Hematopoietic multipotent progenitor cell treated with erythropoietin and hydrocortisone succinate and interleukin-3 and kit ligand, for 6 days (in vitro differentiated cells): ENCODE results near the gene PLSCR1.
A peak's percentile ranks its signal among the peaks of the same experiment; 100 is the strongest.

Experiments
- DNase-seq: peaks from one replicate; pipeline ENCODE4 v3.0.0-alpha.2; 2015

Gene PLSCR1, protein sequence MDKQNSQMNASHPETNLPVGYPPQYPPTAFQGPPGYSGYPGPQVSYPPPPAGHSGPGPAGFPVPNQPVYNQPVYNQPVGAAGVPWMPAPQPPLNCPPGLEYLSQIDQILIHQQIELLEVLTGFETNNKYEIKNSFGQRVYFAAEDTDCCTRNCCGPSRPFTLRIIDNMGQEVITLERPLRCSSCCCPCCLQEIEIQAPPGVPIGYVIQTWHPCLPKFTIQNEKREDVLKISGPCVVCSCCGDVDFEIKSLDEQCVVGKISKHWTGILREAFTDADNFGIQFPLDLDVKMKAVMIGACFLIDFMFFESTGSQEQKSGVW

DNA sequence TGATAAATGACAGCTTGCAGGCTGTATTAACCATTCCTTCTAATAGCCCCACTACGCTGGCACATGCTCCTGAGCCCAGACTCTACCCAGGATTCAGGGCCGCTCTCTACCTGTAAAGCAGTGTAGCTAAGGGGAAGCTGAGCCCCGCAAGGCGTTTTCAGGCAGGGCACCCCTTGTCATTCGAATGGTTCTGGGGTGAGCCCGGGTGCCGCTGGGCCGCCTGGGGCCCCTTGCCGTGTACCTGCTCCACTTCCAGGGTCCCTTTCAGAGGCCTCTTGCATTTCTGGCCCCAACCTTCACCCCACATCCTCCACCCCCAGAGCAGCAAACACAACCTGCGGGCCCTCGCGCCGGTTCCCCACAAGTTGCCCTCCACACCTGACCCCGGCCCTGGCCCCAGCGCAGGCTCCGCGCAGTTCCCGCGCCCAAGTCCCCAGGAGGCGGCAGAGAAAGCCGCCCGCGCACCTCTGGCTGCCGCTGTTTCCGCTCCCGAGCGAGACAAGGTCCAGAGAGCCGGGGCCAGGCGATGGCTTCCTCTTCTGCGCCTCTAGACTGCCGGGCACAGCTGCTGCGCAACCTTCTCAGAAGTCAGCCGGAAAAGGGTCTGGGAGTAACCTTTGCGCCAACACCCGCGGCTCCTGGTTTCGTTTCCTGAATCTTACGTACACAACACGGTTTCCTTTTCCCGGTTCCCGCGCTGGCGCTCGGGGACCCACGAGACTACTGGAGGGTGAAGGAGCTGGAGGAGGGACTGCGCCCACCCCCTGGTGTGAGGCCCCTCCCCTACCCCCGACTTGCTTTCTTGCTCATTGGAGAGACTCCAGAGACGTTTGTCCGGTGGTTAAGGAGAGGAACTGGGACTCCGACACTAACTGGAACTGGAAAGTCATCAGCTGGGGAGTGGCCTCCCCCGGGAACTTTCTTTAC, at the start of gene PLSCR1:
TSS of gene PLSCR1 (minus strand) at position 606 of the 927 bp plus-strand sequence. CDS start 8,055 bp downstream, outside the sequence.
- DNase-seq = peak; percentile 96

DNA sequence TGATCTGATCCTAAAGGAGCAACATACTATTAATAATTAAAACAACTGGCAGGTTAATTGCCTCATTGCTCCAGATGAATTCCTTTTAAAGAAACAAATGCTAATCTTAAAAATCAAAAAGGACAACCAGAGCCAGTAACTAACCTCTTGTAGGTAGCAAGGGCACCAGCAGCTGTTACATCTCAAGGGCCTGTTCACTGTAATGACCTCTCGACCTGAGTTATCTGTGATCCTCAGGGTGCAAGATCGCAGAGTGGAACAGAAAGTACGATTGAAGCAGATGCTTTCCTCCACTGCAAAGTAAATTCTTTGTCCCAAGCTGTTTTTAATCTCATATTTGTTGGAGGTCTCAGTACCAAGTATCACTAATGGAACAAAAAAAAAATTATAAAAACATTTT, 49.4 kb upstream of the PLSCR1 start:
- DNase-seq = no peak

DNA sequence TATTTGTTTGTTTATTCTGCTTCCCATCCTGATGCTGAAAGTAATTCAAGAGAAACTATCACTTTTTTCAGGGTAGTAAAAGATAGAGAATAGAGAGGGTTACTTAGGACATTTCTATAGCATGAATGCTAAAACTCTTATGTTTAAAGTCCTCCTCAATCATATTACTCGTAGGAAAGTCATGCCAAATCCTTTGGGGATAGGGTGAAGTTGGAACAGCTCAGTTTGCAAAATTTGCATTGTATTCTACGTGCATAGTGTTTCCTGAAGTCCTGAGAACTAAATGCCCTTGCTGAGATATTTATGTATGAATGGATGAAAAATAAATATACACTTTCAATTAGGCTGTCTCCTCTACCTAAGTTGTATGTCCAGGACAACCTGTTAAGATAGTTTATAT, 46.1 kb upstream of the PLSCR1 start:
- DNase-seq = no peak

DNA sequence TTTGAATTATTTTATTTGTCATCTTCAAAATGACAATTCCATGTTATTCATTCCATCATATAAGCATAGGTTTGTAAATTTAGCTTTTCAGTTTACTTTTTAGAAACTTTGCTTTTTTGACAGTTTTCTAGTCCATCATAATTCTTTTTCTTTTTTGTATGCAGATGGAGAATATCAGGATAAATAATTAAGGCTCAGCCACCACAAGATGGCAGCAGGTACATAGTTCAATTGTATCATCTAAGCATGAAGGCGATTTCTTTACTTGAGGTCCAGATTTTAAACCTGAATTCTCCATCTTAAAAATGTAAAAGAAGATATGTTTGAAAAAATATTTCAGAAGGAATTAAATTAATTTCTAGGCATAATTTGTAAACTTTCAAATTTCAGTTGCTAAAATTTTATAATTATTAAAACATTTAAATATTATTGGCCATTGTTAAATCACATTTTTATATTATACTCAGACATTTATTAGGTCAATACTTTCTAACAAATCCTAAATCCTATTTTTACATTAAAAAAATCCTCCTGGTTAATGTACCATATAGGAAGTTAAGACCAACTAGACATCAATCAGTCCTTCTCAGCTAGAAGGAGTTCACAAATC, 45.6 kb upstream of the PLSCR1 start:
- peak; percentile 72 for DNase-seq

- no peak for DNase-seq
Observed at GRCh38 chr3:146585156-146585555, 40.7 kb upstream of the PLSCR1 start.

DNA sequence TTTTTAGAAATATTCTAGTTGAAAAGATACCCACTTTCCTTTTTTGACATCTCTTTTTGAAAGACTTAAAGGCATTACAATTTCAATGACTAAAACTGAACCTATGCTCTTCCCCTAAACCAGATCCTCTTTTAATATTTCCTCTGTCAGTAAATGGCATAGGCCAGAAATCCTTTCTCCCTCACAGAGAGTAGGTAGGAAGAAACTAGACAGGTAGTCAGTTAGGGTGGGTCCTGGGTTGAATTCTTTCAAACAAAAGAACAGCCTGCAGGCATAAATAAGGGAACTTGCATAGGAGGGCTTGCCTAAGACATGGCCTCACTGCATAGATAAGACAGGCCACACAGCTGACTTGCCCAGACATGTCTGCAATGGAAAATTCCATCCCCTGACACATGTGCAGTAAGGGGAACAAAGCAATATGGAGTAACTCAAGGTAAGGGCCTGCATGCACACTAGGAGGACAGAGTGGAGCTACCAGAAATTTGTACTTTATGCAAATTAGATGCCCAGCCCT, 37.6 kb upstream of the PLSCR1 start:
- peak; percentile 69 for DNase-seq

DNA sequence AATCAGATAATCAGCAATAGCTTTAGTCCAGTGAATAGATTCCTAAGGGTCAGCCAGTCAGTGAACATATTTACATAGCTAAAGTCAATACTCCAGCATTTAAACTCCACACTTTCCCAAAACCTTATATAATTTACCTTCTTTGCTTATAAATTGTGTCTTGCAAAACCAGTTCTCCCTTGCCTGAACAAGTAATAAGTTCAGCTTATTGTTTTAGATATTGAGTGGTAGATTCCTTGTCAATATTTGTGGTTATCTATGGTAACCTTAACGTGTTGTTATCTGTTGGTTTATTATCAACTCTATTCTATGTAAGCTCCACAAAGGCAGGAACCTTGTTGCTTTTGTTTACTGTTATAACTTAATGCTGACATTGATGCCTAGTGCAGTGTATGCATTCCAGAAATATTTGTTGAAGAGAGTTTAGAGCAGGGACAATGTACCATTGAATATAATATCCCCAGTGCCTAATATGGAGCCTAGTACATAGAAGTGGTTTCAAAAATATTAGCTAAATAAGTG, 36.7 kb upstream of the PLSCR1 start:
- DNase-seq = no peak

DNA sequence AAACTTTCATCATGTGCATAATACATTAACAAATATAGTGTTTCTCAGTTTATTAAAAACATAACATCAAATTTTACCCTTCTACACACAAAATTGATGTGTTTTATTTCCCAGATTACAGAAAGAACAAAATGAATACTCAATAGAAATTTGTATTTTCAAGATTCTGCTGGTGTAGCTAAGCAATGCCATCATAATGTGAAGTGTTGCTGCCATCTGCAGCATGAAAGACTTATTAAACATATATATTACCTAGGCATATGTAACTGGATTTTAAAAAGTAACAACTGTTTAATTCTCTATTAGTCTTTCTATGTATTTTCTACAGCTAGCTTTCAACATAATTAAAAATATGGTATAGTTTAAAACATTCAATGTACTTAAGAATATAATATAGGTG, 33.3 kb upstream of the PLSCR1 start:
- peak; percentile 75 for DNase-seq

DNA sequence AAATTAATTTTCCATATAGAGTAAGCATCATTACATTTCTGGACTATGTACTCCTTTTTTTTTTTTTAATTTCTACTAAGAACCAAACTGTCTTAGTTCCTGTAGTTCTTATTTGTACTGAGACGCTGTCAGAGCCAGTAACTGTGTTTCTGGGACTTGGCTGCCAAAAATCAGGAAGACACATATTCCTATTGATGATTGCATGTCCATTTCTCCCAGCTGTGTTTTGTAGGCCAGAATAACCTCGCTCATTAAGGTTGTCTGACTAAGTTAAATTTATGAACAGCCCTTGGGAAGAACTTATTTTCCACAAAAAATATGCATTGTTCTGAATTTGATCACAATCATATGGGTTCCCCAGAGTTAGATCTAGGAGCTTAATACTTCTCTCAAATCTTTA, 31.2 kb upstream of the PLSCR1 start:
- DNase-seq = no peak

DNA sequence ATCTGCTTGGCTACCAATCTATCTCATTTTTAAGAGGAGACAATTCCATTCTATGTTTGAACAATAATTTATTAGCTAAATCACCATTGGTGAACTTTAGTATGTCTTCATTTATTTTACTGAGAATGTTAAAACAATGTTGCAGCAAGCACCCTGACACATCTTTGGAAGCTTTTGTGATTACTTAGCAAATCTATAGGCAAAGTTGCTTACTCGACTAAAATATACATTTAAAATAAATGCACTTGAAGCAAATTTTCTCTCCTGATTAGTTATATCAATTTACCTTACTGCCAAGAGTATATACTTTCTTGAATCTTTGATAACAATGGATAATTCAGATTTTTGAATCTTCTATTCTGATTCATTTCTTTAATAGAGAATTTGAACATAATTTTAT, 29.8 kb upstream of the PLSCR1 start:
- DNase-seq = no peak

- no peak for DNase-seq
Observed at GRCh38 chr3:146569314-146569713, 24.9 kb upstream of the PLSCR1 start.

DNA sequence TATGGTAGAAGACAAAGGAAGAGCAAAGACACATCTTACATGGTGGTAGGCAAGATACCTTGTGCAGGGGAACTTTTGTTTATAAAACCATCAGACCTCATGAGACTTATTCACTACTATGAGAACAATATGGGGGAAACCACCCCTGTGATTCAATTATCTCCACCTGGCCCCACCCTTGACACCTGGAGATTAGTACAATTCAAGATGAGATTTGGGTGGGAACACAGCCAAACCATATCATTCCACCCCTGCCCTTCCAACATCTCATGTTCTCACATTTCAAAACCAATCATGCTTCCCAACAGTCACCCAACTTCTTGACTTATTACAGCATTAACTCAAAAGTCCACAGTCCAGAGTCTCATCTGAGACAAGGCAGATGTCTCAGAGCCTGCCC, 21.7 kb upstream of the PLSCR1 start:
- no peak for DNase-seq

DNA sequence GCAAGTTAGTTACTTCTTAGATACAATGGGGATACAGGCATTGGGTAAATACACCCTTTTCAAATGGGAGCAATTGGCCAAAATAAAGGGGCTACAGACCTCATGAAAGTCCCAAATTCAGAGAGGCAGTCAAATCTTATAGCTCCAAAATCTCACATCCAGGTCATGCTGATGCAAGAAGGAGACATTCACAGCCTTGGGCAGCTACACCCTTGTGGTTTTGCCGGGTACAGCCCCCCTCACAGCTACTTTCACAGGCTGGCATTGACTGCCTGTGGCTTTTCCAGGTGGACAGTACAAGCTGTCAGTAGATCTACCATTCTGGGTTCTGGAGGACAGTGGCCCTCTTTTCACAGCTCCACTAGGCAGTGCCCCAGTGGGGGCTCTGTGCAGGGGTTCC, 17.5 kb upstream of the PLSCR1 start:
- DNase-seq = no peak

GRCh38 chr3:146561463-146561862, 17.1 kb upstream of the PLSCR1 start:
- DNase-seq = no peak

- DNase-seq = no peak
Observed at GRCh38 chr3:146560678-146561077, 16.3 kb upstream of the PLSCR1 start.

GRCh38 chr3:146559388-146559787, 15.0 kb upstream of the PLSCR1 start:
- no peak for DNase-seq

- peak; percentile 57 for DNase-seq
Observed at GRCh38 chr3:146558781-146559180, 14.4 kb upstream of the PLSCR1 start.

- peak; percentile 30 for DNase-seq
Observed at GRCh38 chr3:146557745-146558144, 13.3 kb upstream of the PLSCR1 start.

- no peak for DNase-seq
Observed at GRCh38 chr3:146555311-146555710, 10.9 kb upstream of the PLSCR1 start.

GRCh38 chr3:146554151-146554760, 9.8 kb upstream of the PLSCR1 start:
- DNase-seq = no peak

- no peak for DNase-seq
Observed at GRCh38 chr3:146550743-146551510, 6.5 kb upstream of the PLSCR1 start.

GRCh38 chr3:146550070-146550615, 5.7 kb upstream of the PLSCR1 start:
- DNase-seq = no peak
